ENCODE measurements around the gene ANKRD44.
"Not testable (repeated sequence)": the region's sequence is repeated elsewhere in the genome, so short reads cannot be mapped to it uniquely, and the experiment has no call there.

DNA sequence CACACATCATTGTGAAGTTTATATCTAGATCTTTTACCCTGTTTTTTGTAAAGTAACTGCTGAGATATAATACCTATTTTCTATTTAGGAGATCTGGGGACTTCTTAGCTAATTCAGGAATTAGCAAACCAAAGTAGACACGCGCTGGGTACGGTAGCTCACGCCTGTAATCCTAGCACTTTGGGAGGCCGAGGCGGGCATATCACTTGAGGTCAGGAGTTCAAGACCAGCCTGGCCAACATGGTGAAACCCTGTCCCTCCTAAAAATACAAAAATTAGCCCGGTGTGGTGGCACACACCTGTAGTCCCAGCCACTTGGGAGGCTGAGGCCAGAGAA lies 23.0 kb downstream of the ANKRD44 start:
- TF ChIP-seq, protein P1, sequence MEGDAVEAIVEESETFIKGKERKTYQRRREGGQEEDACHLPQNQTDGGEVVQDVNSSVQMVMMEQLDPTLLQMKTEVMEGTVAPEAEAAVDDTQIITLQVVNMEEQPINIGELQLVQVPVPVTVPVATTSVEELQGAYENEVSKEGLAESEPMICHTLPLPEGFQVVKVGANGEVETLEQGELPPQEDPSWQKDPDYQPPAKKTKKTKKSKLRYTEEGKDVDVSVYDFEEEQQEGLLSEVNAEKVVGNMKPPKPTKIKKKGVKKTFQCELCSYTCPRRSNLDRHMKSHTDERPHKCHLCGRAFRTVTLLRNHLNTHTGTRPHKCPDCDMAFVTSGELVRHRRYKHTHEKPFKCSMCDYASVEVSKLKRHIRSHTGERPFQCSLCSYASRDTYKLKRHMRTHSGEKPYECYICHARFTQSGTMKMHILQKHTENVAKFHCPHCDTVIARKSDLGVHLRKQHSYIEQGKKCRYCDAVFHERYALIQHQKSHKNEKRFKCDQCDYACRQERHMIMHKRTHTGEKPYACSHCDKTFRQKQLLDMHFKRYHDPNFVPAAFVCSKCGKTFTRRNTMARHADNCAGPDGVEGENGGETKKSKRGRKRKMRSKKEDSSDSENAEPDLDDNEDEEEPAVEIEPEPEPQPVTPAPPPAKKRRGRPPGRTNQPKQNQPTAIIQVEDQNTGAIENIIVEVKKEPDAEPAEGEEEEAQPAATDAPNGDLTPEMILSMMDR (IDR thresholded peaks at IDR 0.05; ENCODE audit: low read length): not testable (repeated sequence)
- not testable (repeated sequence) for TF ChIP-seq EZH2 (IDR thresholded peaks at IDR 0.05; ENCODE audit: borderline replicate concordance, low read length)
